ENCODE data around the gene PFN3.
"Not testable (repeated sequence)": the region's sequence is repeated elsewhere in the genome, so short reads cannot be mapped to it uniquely, and the experiment has no call there.

Gene PFN3

DNA sequence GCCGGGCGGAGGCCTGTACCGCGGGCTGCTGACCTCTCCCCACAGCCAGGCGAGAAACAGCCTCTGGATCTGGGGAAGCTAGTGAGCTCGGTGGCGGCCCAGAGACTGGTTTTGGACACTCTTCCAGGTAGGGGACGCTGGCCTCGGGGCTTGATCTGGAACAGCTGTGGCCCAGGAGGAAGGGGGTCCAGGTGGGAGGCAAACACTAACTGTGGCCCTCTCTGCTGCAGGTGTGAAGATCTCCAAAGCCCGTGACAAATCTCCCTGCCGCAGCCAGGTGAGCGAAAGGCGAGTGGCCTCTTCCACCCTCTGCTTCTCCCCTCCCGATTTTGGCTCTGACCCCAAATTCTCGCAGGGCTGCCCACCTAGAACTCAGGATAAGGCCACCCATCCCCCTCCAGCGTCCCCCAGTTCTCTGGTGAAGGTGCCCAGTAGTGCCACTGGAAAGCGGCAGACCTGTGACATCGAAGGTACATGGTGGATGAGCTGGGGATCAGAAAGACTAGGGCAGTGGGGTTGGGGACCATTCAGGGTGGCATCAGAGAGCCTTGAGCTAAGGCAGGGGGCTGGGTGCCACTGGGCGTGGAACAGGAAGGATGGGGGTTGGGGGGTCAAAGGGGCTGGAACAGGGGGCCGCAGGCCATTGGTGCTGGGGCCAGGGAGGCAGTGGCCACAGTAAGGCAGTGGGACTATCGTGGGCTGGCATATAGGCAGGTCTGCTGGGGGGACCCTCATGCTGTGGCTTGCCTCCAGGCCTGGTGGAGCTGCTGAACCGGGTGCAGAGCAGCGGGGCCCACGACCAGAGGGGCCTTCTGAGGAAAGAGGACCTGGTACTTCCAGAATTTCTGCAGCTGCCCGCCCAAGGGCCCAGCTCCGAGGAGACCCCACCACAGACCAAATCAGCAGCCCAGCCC, 29.1 kb downstream of the PFN3 start:
- DNase-seq, result no peak

- DNase-seq, result peak; percentile 98
Measured at GRCh38 chr5:177370488-177371119, 29.9 kb downstream of the PFN3 start.

- DNase-seq, result no peak
Measured at GRCh38 chr5:177369645-177370440, 30.6 kb downstream of the PFN3 start.

- no peak for DNase-seq
Measured at GRCh38 chr5:177368869-177369644, 31.4 kb downstream of the PFN3 start.

DNA sequence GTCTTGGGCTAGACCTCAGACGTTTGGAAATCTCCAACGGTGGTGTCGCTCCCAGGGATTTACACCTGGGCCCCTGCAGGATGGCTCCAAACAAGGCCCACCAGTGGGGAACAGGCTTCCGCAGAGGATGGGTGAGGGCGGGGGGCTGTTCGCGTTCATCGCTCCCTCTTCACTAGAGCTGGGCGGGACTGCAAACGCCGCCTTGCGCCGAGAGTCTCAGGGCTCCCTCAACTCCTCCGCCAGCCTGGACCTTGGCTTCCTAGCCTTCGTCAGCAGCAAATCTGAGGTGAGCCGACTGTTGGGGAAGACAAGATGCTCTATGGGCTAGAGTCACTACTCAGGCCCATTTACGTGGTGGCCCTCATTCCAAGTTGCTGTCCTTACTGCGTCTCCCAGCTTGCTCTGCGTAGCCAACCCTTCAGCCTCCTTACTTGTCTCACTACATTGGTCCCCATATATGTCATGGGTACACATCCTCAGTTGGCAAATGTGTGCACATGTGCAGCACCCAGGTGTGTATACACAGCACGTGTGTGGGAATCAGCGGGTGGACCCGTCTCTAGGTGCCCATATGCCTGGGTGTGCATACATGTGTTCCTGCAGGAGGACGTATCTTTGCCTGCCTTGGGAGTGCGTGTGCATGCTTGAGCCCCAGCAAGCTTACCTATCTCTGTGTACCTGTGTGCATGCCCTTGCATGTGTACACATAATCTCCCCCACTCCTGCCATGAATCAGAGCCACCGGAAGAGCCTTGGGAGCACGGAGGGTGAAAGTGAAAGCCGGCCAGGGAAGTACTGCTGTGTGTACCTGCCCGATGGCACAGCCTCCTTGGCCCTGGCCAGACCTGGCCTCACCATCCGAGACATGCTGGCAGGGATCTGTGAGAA, 32.2 kb downstream of the PFN3 start:
- DNase-seq, result no peak

GRCh38 chr5:177367323-177367848, 33.1 kb downstream of the PFN3 start:
- no peak for DNase-seq

GRCh38 chr5:177366528-177367322, 33.7 kb downstream of the PFN3 start:
- DNase-seq, result peak; percentile 96

- no peak for DNase-seq
Measured at GRCh38 chr5:177365845-177366527, 34.5 kb downstream of the PFN3 start.

GRCh38 chr5:177364159-177364962, 36.1 kb downstream of the PFN3 start:
- no peak for DNase-seq

DNA sequence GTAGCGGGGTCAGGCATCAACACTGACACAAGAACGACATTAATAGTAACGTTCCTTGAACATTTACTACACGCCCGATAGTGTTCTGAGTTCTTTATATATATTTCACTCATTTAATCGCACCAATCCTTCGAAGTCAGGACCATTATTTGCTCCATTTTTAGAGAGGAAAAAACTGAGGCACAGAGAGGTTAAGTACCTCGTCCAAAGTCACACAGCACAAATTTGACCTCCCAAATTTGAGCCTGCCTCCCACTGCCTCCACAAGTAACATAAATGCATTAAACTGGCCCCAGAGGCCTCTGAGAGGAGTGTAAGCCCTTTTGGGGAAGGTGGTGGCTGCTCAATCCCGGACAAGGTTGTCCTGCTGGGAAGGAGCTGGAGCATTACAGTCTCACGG, 36.9 kb downstream of the PFN3 start:
- DNase-seq, result no peak

GRCh38 chr5:177362610-177363507, 37.6 kb downstream of the PFN3 start:
- peak; percentile 79 for DNase-seq

DNA sequence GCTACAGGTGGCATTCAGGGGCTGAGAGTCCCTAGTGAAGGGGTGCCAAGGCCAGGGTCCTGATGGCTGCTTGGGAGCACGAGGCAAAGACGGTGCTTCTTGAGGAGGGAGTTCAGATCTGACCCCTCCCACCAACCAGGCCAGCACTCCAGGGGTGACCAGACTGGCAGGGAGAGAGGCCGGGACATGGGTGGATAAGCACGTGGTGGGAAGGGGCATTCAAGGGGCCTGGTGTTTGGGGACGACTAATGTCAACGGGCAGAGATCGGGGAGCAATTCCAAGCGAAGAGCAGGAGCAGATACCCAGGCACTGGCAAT, 38.2 kb downstream of the PFN3 start:
- no peak for DNase-seq

- no peak for DNase-seq
Measured at GRCh38 chr5:177361418-177362291, 38.8 kb downstream of the PFN3 start.

DNA sequence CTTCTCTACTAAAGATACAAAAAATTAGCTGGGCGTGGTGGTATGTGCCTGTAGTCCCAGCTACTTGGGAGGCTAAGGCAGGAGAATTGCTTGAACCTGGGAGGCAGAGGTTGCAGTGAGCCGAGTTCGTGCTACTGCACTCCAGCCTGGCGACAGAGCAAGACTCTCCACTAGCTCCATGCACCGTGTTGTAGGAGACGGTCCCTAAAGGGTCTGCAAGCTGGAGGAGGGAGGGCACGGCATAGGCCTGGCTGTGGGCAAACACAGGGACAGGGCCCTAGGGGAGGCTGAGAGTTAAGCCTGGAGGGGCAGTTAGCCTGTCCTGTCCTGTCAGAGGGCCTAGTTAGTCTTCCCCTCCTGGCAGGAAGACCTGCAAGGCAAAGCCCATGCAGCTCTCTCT, 39.7 kb downstream of the PFN3 start:
- not testable (repeated sequence) for DNase-seq

DNA sequence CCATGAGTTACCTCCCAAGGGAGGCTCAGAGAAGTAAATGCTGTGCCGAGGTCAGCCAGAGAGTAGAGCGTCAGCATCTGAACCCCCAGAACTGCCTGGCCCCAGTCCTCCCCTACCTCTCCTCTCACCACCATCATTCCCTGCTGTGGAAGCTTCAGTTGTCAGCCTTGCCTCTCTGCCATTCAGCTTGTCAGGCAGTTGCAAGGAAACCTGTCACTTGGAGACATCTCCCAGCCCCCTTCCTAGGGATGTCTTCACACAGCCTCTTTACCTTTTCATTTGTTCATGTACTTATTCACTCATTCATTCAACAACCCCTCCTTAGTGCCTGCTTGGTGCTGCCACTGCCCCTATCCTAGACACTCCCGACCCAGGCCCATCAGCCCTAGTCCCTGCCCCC, 40.6 kb downstream of the PFN3 start:
- no peak for DNase-seq

DNA sequence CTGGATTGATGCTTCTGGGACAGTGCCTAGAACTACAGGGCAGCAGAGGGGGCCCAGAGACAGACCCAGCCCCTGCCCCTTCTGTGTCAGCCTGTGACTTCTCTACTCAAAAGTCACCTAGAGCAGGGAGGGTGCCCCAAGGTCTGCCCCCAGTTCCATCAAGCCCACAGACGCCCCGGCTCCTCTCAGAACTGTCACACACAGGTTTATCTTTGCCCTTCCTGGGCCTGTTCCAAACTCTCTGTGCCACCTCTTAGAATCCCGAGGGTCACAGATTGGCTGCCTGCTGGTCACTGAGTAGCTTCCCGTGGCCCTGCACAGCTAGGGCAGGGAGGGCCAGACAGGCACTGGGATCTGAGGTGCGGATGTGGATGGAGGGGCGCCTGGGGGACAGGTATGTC, 41.0 kb downstream of the PFN3 start:
- no peak for DNase-seq

DNA sequence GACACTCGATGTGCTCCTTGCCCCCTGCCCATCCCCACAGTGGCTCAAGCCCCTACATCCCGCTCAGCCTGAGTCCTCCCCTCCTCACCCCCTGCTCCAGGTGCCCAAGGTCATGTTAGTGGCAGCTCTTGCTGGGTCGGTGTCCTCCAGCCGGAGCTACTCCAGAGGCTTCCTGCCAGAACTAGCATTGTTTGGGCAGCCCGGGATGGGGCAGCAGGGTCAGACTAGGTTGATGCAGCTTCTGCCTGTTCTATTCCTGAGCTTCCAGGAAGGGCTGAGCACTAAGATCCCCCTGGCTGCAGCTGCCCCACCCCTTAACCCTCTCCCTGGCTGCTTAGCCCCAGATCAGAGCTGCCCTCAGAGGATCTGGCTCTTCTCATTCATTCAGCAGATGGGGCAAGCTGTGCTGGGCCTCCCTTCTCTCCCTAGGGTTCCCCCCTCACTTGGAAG, 42.1 kb downstream of the PFN3 start:
- DNase-seq, result no peak

Data from islet precursor cell (in vitro differentiated cells).